Ishikawa (cell line): ENCODE measurements around the gene TXNDC11.

Source experiments
- CEBPB ChIP-seq: IDR thresholded peaks from 2 replicates; pipeline ENCODE4 v1.6.1; 2012
- CREB1 ChIP-seq: IDR thresholded peaks from 2 replicates; pipeline ENCODE4 v1.6.1; 2012; ENCODE audit warnings: low read depth
- EGR1 ChIP-seq: IDR thresholded peaks from 2 replicates; pipeline ENCODE4 v1.6.1; 2012
- EP300 ChIP-seq: IDR thresholded peaks from 2 replicates; pipeline ENCODE4 v1.6.1; 2012; ENCODE audit warnings: borderline replicate concordance
- FOXM1 ChIP-seq: IDR thresholded peaks from 2 replicates; pipeline ENCODE4 v1.6.1; 2012; ENCODE audit warnings: low read depth, borderline replicate concordance
- MAX ChIP-seq: IDR thresholded peaks from 2 replicates; pipeline ENCODE4 v1.6.1; 2012
- NFIC ChIP-seq: IDR thresholded peaks from 2 replicates; pipeline ENCODE4 v1.6.1; 2012
- RAD21 ChIP-seq: IDR thresholded peaks from 2 replicates; pipeline ENCODE4 v1.6.1; 2012; ENCODE audit warnings: low read depth
- REST ChIP-seq: IDR thresholded peaks from 2 replicates; pipeline ENCODE4 v1.6.1; 2012; ENCODE audit warnings: low read depth, mild to moderate bottlenecking
- TAF1 ChIP-seq: IDR thresholded peaks from 2 replicates; pipeline ENCODE4 v1.6.1; 2012; ENCODE audit warnings: low read depth, mild to moderate bottlenecking
- TCF12 ChIP-seq: IDR thresholded peaks from 2 replicates; pipeline ENCODE4 v1.6.1; 2012; ENCODE audit warnings: low read depth
- TEAD4 ChIP-seq: IDR thresholded peaks from 2 replicates; pipeline ENCODE4 v1.6.1; 2012
- USF1 ChIP-seq: IDR thresholded peaks from 2 replicates; pipeline ENCODE4 v1.6.1; 2012
- YY1 ChIP-seq: IDR thresholded peaks from 2 replicates; pipeline ENCODE4 v1.6.1; 2012; ENCODE audit warnings: low read depth
- ZBTB7A ChIP-seq: IDR thresholded peaks from 2 replicates; pipeline ENCODE4 v1.6.1; 2012; ENCODE audit warnings: low read depth

Gene TXNDC11

GRCh38 chr16:11729787-11730186 is 12.9 kb downstream of the TXNDC11 start:
- no peak for TF ChIP-seq CEBPB
- TF ChIP-seq USF1, result no peak
- no peak for TF ChIP-seq TAF1
- no peak for TF ChIP-seq YY1
- TF ChIP-seq NFIC, result no peak
- TF ChIP-seq REST, result no peak
- no peak for TF ChIP-seq CREB1
- TF ChIP-seq EGR1, result no peak
- no peak for TF ChIP-seq RAD21
- no peak for TF ChIP-seq EP300
- TF ChIP-seq MAX, result no peak
- no peak for TF ChIP-seq ZBTB7A
- TF ChIP-seq TCF12, result no peak
- TF ChIP-seq TEAD4, result no peak
- no peak for TF ChIP-seq FOXM1

GRCh38 chr16:11727796-11728543 is 14.7 kb downstream of the TXNDC11 start:
- TF ChIP-seq EGR1 (no peak), RAD21 (no peak), USF1 (no peak), NFIC (no peak), ZBTB7A (no peak), CEBPB (no peak), TEAD4 (no peak), YY1 (no peak), MAX (no peak), CREB1 (no peak), FOXM1 (no peak), TAF1 (no peak), REST (no peak), TCF12 (no peak), EP300 (no peak)

- TF ChIP-seq CREB1, result no peak
- no peak for TF ChIP-seq TCF12
- no peak for TF ChIP-seq EGR1
- no peak for TF ChIP-seq ZBTB7A
- no peak for TF ChIP-seq TEAD4
- no peak for TF ChIP-seq MAX
- no peak for TF ChIP-seq FOXM1
- no peak for TF ChIP-seq RAD21
- TF ChIP-seq CEBPB, result no peak
- TF ChIP-seq EP300, result no peak
- TF ChIP-seq REST, result no peak
- no peak for TF ChIP-seq TAF1
- no peak for TF ChIP-seq NFIC
- no peak for TF ChIP-seq YY1
- no peak for TF ChIP-seq USF1
These were observed 16.6 kb downstream of the TXNDC11 start for GRCh38 chr16:11726008-11726407.

GRCh38 chr16:11725457-11725856 is 17.2 kb downstream of the TXNDC11 start:
- TF ChIP-seq CREB1, result no peak
- TF ChIP-seq YY1, result no peak
- TF ChIP-seq USF1, result no peak
- no peak for TF ChIP-seq TAF1
- TF ChIP-seq ZBTB7A, result no peak
- TF ChIP-seq MAX, result no peak
- no peak for TF ChIP-seq RAD21
- no peak for TF ChIP-seq FOXM1
- no peak for TF ChIP-seq REST
